ENCODE data around the gene CENPS. TPM values are rescaled to one million over a fixed set of nuclear protein-coding genes. Genes with fewer than 3 reads are reported as not detected.

CENPS gene
- total RNA-seq, 4 donors from 2014 or later, result 5.8 to 22.4 (median 11.4) TPM

DNA sequence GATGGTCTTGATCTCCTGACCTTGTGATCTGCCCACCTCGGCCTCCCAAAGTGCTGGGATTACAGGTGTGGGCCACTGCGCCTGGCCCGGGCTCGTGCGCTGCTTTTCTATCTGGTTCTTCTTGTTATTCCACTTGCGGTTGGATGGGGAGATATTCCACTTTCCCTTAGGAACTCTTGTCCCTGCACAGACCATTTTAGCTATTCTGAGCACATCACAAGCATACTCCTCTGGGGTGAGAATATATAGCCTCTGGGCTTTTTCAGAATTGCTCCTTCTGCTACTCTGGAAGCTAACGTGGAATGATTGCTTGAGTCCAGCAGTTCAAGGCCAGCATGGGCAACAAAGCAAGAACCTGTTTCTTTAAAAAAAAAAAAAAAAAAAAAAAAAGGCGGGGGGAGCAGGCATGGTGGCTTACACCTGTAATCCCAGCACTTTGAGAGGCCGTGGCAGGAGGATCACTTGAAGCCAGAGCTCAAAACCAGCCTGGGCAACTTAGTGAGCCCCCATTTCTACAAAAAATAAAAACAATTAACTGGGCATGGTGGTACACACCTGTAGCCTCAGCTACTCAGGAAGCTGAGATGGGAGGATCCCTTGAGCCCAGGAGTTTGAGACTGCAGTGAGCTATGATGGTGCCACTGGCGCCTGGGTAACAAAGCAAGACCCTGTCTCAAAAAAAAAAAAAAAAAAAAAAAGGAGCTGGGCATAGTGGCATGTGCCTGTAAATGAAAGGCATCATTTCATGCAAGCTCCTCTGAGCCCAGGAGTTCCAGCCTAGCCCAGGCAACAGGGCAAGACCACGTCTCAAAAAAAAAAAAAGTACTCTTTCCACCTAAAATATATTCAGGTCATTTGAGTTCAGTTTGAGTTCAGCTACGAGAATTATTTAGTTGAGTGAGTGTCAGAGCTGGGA lies 43.2 kb upstream of the CENPS start:
- TF ChIP-seq CTCF (IDR thresholded peaks at IDR 0.05) (no peak), POLR2A (IDR thresholded peaks at IDR 0.05) (no peak)
- Histone ChIP-seq H3K27me3 (no peaks in the 10 kb centered on the region), H3K4me1 (peaks cover 32 to 36% of the 10 kb centered on the region in 2 donors), H3K9me3 (no peaks in the 10 kb centered on the region), H3K36me3 (no peaks in the 10 kb centered on the region), H3K4me3 (replicated peaks in 1 of 3) (no peak overlapping the region), H3K27ac (peak overlapping the region; percentile 59 to 88 (median 60))
- WGBS, 2 donors, result 78 to 80% methylated on average over 12 of the region's 12 CpGs
- intact Hi-C loops (cut with DNase I), result no loop called here
- peak; percentile 9 to 18 for DNase-seq

- TF ChIP-seq CTCF (IDR thresholded peaks at IDR 0.05) (no peak), POLR2A (IDR thresholded peaks at IDR 0.05) (no peak)
- peaks cover 31 to 32% of the 10 kb centered on the region in 2 donors for H3K4me1 ChIP-seq
- no peaks in the 10 kb centered on the region for H3K9me3 ChIP-seq
- no peaks in the 10 kb centered on the region for H3K36me3 ChIP-seq
- WGBS, 2 donors, result 11 to 17% methylated on average over 3 of the region's 3 CpGs
- DNase-seq, result peak; percentile 68 to 79
- intact Hi-C loops (cut with DNase I), result no loop called here
- no peak overlapping the region for H3K4me3 ChIP-seq (replicated peaks in 1 of 3)
- H3K27ac ChIP-seq, result peak overlapping the region; percentile 59 to 88 (median 60)
- no peaks in the 10 kb centered on the region for H3K27me3 ChIP-seq
Measured at GRCh38 chr1:10387677-10388386, 42.4 kb upstream of the CENPS start.

DNA sequence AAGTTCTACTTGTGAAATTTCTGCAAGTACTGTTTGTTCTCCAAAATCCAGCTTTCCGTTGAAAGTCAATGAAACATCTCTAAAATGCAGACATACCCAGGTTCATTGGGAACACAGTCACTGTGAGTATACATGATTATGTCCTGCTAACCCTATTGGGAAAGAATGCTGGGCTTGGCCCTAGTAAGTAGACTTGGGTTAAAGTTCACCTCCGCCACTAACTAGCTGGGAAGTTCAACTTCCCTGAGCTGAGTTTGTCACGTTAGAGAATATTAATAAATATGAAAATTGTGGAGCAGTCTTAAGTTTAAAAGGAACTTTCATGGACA lies 41.9 kb upstream of the CENPS start:
- TF ChIP-seq CTCF (IDR thresholded peaks at IDR 0.05), result no peak
- no peak for TF ChIP-seq POLR2A (IDR thresholded peaks at IDR 0.05)
- H3K4me1 ChIP-seq, result peaks cover 31 to 32% of the 10 kb centered on the region in 2 donors
- DNase-seq, result no peak
- intact Hi-C loops (cut with DNase I), result no loop called here
- no peak overlapping the region for H3K4me3 ChIP-seq (replicated peaks in 1 of 3)
- 68 to 74% methylated on average over 3 of the region's 3 CpGs for WGBS, 2 donors
- H3K27ac ChIP-seq, result peak overlapping the region; percentile 59 to 88 (median 60)
- no peaks in the 10 kb centered on the region for H3K9me3 ChIP-seq
- H3K36me3 ChIP-seq, result no peaks in the 10 kb centered on the region
- no peaks in the 10 kb centered on the region for H3K27me3 ChIP-seq

DNA sequence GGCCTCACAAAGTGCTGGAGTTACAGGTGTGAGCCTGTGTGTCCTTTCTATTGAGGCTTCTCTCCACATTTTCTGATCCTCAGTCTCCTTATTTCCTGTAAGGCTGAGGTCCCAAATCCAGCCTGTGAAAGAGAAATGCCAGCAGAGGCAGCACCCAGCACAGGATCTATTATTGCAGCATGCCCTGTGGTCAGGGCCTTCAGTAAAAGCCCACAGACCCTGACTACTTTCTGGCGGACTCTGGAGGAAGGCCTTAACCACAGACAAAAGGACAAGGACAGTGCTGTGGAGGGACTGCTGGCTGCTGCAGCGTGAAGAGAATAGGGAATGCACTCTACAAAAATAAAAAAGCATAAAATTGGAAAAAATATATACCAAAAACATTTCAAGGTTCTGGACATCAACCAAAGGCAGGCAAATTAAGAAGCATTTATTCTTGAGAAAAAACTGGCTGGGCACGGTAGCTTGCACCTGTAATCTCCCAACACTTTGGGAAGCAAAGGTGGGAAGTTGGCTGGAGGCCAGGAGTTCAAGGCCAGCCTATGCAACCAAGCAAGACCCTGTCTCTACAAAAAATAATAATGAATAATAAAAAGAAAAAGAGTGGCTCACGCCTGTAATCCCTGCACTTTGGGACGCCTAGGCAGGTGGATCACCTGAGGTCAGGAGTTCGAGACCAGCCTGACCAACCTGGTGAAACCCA lies 40.8 kb upstream of the CENPS start:
- intact Hi-C loops (cut with DNase I), result no loop called here
- WGBS, 2 donors, result 69 to 75% methylated on average over 6 of the region's 6 CpGs
- H3K27ac ChIP-seq, result peak overlapping the region; percentile 59 to 88 (median 60)
- peak; percentile 64 to 78 for DNase-seq
- H3K4me3 ChIP-seq (replicated peaks in 1 of 3), result no peak overlapping the region
- H3K36me3 ChIP-seq, result no peaks in the 10 kb centered on the region
- no peaks in the 10 kb centered on the region for H3K9me3 ChIP-seq
- H3K4me1 ChIP-seq, result peaks cover 31 to 32% of the 10 kb centered on the region in 2 donors
- TF ChIP-seq POLR2A (IDR thresholded peaks at IDR 0.05), result no peak
- TF ChIP-seq CTCF (IDR thresholded peaks at IDR 0.05), result no peak
- no peaks in the 10 kb centered on the region for H3K27me3 ChIP-seq
